ENCODE results near the gene METAP1.
"Not testable (repeated sequence)": the region's sequence is repeated elsewhere in the genome, so short reads cannot be mapped to it uniquely, and the experiment has no call there.

METAP1 gene

DNA sequence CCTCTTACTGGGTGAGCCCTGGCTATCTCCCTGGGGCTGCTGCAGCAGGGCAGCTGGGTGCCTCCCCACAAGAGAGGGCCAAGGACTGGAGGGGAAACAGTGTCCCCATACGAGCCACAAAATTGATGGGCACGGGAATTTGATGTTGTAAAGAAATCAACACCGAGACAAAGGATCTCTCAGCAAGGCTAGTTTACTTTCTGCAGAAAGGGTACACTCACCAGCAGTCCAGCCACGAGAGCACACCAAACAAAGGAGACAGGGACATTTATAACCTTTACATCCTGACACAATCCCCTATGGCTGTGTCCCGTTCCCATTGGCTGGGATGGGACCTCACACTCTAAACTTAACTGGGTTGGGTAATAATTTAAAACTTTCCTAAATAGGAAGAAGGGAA, 25.9 kb downstream of the METAP1 start:
- TF ChIP-seq POLR2A (IDR thresholded peaks at IDR 0.05; ENCODE audit: low read depth, low read length) = no peak
- FAIRE-seq (no peak), DNase-seq (ENCODE audit: insufficient read length, low spot score) (no peak)

DNA sequence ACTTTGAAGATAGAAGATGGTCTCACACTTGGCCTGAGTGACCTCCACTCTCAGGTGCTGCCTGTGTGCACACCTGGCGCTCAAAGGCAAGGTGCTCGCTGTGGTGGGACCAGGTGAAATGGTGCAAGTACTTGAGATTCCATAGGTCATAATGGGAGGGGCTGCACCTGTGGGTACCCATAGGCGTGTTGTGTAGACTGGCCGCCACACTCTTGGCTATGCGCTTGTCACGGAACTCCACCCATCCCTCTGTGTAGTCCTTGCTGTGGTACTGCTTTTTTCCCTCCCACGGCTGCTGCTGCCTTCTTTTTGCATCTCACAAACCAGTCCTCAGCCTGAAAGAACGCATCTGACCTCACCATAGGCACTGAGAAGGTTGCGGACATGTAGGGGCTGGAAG, 27.0 kb downstream of the METAP1 start:
- DNase-seq (ENCODE audit: insufficient read length, low spot score) = no peak
- no peak for TF ChIP-seq POLR2A (IDR thresholded peaks at IDR 0.05; ENCODE audit: low read depth, low read length)
- FAIRE-seq = no peak

DNA sequence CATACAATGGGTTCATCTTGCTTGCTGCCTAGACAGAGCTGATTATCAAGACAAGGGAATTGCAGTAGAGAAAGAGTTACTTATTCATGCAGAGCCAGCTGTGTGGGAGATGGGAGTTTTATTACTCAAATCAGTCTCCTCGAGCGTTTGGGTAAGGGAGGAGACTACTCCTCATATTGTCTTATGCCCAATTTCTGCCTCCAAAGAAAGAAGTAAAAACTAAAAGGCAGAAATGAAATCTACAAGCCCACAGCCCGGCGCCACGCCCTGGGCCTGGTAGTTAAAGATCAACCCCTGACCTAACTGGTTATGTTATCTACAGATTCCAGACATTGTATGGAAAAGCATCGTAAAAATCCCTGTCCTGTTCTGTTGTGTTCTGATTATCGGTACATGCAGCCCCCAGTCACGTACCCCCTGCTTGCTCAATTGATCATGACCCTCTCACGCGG, 28.3 kb downstream of the METAP1 start:
- not testable (repeated sequence) for FAIRE-seq

DNA sequence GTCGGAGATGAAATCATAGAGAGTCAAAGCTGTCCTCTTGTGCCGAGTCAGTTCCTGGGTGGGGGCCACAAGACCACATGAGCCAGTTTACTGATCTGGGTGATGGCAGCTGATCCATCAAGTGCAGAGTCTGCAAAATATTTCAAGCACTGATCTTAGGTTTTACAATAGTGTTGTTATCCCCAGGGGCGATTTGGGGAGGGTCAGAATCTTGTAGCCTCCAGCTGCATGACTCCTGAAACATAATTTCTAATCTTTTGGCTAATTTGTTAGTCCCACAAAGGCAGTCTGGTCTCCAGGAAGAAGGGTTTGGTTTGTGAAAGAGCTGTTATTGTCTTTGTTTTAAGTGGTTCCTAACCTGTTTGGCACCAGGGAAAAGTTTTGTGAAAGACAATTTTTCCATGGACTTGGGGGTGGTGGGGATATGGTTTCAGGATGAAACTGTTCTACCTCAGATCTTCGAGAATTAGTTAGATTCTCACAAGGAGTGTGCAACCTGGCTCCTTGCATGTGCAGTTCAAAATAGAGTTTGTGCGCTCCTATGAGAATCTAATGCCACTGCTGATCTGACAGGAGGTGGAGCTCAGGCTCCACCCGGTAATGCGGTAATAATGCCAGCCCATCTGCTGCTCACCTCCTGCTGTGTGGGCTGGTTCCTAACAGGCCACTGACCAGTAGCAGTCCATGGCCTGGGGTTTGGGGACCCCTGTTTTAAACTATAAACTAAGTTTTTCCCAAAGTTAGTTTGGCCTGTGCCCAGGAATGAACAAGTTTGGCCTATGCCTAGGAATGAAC, 29.2 kb downstream of the METAP1 start:
- FAIRE-seq (no peak), DNase-seq (ENCODE audit: insufficient read length, low spot score) (no peak)
- TF ChIP-seq POLR2A (IDR thresholded peaks at IDR 0.05; ENCODE audit: low read depth, low read length) = no peak

More for the DNA sequence above, 28.3 kb downstream of the METAP1 start:
- DNase-seq (ENCODE audit: insufficient read length, low spot score) = not testable (repeated sequence)

DNA sequence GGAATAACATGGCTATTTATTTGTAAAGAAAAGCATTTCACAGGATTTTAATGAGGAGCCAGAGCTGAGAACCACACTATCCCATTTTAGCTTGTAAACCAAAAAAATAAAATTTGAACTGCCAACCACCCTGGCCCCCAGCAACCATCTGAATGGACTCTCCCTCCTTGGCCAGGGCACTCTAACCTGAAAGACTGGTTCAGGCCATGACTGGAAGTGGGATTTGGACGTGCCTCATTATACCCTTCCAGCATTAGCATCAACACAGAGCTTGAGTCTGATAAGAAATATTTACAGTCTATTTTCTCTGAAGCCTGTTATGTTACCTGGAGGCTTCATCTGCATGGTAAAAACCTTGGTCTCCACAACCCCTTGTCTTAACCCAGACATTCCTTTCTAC, 30.0 kb downstream of the METAP1 start:
- TF ChIP-seq POLR2A (IDR thresholded peaks at IDR 0.05; ENCODE audit: low read depth, low read length) = no peak
- DNase-seq (ENCODE audit: insufficient read length, low spot score) (no peak), FAIRE-seq (no peak)

DNA sequence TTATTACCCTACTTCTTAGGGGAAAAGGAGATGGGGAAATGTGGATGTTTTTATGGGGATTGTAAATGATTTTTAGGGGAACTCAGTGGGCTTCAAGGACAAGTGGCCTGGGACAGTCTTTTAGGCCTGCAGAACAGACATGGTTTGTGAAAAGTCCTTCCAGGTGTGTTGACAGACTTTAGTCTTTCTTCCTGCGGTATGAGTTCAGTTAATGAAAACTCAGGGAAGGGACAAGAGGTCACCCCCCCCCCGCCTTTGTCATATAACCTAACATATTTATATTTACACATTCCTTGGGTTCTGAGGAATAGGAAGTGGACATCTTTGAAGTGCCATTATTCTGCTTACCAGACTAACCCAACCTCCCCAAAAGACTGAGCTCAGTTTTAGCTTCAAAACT, 31.8 kb downstream of the METAP1 start:
- no peak for DNase-seq (ENCODE audit: insufficient read length, low spot score)
- no peak for TF ChIP-seq POLR2A (IDR thresholded peaks at IDR 0.05; ENCODE audit: low read depth, low read length)
- no peak for FAIRE-seq

DNA sequence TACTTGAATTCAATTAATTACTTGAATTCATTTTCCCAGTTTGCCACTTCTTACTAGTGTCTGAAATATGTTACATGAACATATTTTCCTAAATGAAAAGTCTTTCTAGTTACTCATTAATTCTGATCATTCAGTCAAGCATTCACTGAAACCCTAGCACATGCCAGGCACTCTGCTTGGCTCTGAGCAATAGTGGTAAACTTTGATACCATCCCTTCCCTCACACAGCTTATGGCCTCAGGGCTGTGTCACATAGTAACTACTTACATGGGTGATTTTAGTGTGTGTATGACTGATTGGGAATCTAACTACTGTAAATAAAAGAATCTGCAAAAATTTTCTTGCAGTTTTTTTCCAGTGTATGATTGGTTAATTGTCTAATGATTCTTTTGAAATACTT, 32.7 kb downstream of the METAP1 start:
- TF ChIP-seq POLR2A (IDR thresholded peaks at IDR 0.05; ENCODE audit: low read depth, low read length) = no peak
- DNase-seq (ENCODE audit: insufficient read length, low spot score) (no peak), FAIRE-seq (no peak)

DNA sequence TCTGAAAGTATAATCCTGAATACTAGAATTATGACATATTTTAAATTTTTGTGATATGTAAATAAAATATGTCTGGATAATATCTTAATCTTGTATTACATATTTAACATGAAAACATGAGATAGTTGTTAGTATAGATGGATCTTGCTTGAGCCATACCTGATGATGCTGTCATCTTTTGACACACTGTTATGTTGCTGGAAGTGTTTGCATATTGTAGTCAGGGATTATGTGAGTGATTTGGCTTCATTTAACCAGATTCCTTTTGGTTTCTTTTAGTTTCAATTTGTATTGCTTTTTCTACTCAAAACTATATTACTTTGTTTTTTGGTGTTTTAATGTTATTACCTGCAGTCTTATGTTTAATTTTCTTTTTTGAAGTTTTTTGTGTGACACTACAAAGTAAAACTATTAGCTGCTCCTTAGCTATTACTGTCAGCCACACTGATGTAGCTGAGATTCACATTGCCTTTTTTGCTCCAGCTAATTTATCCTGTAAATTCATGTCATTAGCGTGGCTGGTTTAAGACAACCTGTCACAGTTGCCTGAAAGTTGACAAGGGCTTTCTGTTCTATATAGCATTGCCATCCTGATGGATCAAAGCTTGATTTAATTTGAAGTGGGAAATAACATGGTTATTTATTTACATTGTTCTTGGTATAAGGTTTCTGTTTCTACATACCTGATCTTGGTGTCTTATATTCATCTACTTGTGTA, 33.7 kb downstream of the METAP1 start:
- DNase-seq (ENCODE audit: insufficient read length, low spot score) (no peak), FAIRE-seq (no peak)
- TF ChIP-seq POLR2A (IDR thresholded peaks at IDR 0.05; ENCODE audit: low read depth, low read length) = no peak

DNA sequence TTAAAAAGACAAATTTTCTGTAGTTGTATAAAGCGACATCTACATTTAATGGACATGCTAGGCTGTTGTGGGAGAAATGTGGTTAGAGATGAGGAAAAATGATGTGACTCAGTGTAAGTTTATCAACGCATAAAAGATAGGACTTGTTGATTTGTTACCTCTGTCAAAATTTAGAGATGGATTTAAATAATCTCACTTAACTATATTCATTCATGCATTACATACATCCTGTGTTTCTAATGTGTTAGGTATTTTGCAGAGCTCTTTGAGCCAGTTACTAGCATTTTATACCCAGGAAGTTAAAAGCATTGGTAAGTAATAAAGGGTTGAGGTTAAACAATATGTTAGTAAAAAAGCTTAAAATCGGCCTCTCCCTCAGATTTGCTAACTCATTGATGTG, 34.3 kb downstream of the METAP1 start:
- TF ChIP-seq POLR2A (IDR thresholded peaks at IDR 0.05; ENCODE audit: low read depth, low read length) = no peak
- DNase-seq (ENCODE audit: insufficient read length, low spot score) (no peak), FAIRE-seq (no peak)

DNA sequence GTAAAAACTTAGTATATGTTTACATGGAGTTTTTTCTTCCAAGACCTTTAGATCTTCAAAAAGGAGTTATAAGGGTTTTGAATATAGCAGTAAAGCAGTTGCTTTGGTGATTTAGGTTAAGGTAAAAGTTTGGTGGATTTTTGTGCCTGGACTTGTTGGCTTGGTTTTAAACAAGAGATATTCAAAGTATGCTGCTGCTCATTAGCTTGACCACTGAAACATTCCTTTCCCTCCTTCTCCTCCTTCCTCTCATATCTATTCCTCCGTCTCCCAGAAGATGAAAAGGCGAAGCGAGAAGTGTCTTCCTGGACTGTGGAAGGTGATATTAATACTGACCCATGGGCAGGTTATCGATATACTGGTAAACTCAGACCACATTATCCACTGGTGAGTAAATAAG, 38.4 kb downstream of the METAP1 start:
- no peak for DNase-seq (ENCODE audit: insufficient read length, low spot score)
- FAIRE-seq = no peak
- no peak for TF ChIP-seq POLR2A (IDR thresholded peaks at IDR 0.05; ENCODE audit: low read depth, low read length)

DNA sequence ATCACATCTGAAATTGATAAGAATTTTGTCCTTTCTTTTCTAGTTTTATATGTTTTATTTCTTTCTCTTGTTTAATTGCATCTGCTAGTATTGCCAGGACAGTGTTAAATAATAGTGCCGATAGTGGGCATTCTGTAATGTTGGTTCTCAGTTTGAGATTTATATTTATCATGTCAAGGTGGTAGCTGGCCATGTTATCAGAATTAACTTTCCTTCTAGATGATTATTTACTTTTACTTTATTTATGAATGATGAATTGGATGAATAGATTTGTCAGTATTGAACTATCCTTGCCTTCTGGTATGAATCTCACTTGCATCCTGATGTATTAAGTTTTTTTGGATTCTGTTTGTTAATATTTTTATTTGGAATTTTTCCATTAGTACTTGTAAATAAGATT, 42.7 kb downstream of the METAP1 start:
- DNase-seq (ENCODE audit: insufficient read length, low spot score) (no peak), FAIRE-seq (no peak)
- TF ChIP-seq POLR2A (IDR thresholded peaks at IDR 0.05; ENCODE audit: low read depth, low read length) = no peak

DNA sequence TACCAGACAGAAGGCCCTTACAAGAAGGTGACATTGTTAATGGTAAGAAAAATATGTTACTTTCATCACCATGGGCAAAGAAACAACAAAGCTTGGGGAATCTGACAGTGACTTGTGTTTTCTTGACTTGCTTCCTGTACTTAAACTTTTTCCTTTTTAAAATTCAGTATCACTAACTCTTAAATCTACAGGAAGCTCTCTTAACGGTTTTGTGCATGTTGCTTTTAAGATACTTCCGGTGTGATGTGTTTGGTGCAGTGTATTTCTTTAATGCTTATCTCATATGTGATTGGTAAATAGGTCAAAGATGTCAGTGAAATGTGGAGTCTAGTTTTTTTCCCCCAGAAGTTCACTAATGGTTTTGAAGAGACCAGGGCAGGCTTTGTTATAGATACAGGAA, 47.8 kb downstream of the METAP1 start:
- TF ChIP-seq POLR2A (IDR thresholded peaks at IDR 0.05; ENCODE audit: low read depth, low read length) = no peak
- FAIRE-seq (no peak), DNase-seq (ENCODE audit: insufficient read length, low spot score) (no peak)

DNA sequence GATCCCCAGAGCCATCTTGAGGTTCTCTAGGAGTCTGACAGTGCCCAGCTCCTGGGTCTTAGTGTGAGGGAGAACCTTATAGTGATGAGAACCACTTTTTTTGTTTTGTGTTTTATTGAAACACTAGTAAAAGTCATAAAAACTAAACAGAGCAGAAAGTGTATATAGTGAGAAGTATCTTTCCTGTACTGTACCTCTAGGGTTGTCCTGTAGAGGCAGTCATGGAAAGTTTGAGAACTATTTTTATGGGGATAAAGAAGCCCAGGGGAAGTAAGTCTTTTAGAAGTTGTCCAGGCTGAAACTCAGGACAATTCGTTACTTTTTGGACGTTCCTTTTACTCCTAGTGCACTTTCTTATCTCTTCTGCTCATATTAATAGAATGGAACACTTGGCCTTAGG, 52.2 kb downstream of the METAP1 start:
- no peak for FAIRE-seq

DNA sequence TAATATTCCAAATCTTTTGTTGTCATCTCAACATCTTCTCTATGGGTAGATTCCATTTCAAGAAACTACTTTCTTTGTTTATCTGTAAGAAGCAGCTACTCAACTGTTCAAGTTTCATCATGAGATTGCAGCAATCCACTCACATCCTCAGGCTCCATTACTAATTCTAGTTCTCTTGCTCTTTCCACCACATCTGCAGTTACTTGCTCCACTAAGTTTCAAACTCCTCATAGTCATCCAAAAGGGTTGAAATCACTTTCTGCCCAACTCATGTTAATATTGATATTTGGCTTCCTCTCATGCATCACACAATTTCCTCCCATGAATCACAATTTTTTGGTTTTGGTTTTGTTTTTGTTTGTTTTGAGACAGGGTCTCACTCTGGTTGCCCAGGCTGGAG, 57.4 kb downstream of the METAP1 start:
- DNase-seq (ENCODE audit: insufficient read length, low spot score) (no peak), FAIRE-seq (no peak)

More for the DNA sequence above, 52.2 kb downstream of the METAP1 start:
- DNase-seq (ENCODE audit: insufficient read length, low spot score) = no peak
- no peak for TF ChIP-seq POLR2A (IDR thresholded peaks at IDR 0.05; ENCODE audit: low read depth, low read length)

DNA sequence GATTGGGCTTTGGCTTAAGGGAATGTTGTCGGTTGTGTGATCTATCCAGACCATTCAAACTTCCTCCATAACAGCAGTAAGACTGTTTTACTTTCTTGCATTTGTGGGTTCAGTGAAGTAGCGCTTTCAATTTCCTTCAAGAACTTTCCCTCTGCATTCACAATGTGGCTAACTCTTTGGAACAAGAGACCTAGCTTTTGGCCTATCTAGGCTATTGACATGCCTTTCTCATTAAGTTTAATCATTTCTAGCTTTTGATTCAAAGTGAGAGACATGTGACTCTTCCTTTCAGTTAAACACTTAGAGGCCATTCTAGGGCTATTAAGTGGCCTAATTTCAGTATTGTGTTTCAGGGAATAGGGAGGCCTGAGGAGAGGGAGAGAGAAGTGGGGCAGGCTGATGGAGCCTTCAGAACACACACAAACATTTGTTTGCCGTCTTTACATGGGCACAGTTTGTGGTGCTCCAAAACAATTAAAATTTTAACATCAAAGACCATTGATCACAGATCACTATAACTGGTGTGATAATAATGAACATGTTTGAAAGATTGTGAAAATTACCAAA, 59.0 kb downstream of the METAP1 start:
- DNase-seq (ENCODE audit: insufficient read length, low spot score) (no peak), FAIRE-seq (no peak)
- no peak for TF ChIP-seq POLR2A (IDR thresholded peaks at IDR 0.05; ENCODE audit: low read depth, low read length)

More for the DNA sequence above, 57.4 kb downstream of the METAP1 start:
- TF ChIP-seq POLR2A (IDR thresholded peaks at IDR 0.05; ENCODE audit: low read depth, low read length) = no peak

Data from H54 (cell line).